Spleen (tissue), 7 donors: Measurements from ENCODE around the gene MSI2.

Experiments used
- CTCF ChIP-seq, 11 experiments: fragments of 200-600 bp in 7 of 11; fragments of 450-650 bp in 4 of 11; sonication (generic) in 4 of 11; IDR thresholded peaks in 8 of 11; conservative IDR thresholded peaks in 3 of 11; 1 replicate in 7 of 11; 2 replicates in 4 of 11; pipeline versions ENCODE4 v1.4.0 to v1.8.0; 2016 to 2021; ENCODE audit warnings: antibody characterized with exemption in 11 of 11, inconsistent platforms in 4 of 11, mild to moderate bottlenecking in 1 of 11
- POLR2A ChIP-seq, 3 donors: fragments of 450-650 bp; IDR thresholded peaks; one replicate each; pipeline ENCODE4 v1.5.1; 2017; ENCODE audit warnings: antibody characterized with exemption in 3 of 3, mild to moderate bottlenecking in 1 of 3
- POLR2AphosphoS5 ChIP-seq, 3 donors: sonication (generic); formaldehyde crosslinking; IDR thresholded peaks; one replicate each; pipeline ENCODE4 v1.5.1; 2017; ENCODE audit warnings: antibody characterized with exemption in 3 of 3
- donor health status: DM: no; HTN: no; CAD: no; lungs with moderate emphysema.
- donor health status: DM: no; HTN: no; CAD: no.
- donor health status: DM: no; HTN: no; CAD: no.

DNA sequence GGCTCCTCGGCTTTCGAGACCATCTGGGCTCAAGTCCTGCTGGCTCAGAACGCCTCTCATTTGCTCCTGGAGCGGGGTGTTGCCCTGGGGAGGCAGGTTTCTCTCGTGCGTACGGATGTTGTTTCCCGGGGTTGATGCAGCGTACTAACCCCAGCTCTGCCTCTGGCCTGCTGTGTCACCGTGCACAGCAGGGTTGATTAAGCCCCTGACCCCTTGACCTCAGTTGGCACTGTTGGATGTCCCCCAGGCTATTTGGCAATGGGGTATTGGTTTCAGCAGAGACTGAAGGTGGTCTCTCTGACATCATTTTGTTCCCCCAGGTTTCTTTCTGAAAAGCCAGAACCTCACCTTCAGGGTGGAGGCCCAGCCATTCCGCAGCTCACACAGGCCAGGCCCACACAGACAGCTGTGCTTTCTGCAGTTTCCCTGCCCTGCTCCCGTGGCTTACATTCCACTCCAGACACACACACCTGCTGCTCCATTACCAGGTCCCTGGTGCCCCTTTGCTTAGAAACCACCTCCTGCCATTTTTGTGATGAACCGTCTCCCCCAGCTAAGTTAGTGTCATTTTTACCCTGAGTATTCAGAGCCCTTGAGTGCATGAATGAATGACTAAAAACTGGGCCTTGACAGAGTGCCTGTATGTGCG lies 255.3 kb downstream of the MSI2 start:
- TF ChIP-seq CTCF (IDR thresholded peaks at IDR 0.05 in 8 of 11, conservative IDR thresholded peaks at IDR 0.05 in 3 of 11) (no peak), POLR2A (IDR thresholded peaks at IDR 0.05) (no peak), POLR2AphosphoS5 (IDR thresholded peaks at IDR 0.05) (no peak)
